Measurements from ENCODE around the gene SLC17A2. TPM values are rescaled to one million over a fixed set of nuclear protein-coding genes. Genes with fewer than 3 reads are reported as not detected.

The SLC17A2 gene
- total and polyA plus RNA-seq, 2 of the 8 experiments (the other 6 are each of a cell fraction or from before 2014, with no cell fraction given), result not detected

DNA sequence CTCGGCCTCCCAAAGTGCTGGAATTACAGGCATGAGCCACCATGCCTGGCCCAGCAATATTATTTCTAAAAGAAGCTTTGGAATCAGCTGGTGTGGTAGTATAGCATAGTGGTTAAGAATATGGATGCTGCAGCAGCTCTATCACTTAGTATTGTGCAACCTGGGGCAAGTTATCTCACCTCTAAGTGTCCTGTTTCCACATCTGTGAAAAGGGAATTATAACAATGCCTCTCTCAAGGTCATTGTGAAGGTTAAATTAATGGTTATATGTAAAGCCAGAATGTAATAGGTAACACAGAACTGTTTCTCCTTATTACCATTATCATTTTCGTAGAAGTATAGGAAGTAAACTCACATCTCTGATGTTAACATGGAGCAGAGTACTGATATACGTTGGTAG lies 14.2 kb downstream of the SLC17A2 start:
- Histone ChIP-seq H2BK15ac (ENCODE audit: low read length) (no peak overlapping the region), H3K18ac (ENCODE audit: extremely low read depth, low read length) (no peak overlapping the region), H3K23me2 (ENCODE audit: low read depth, low read length) (no peaks in the 10 kb centered on the region), H3K79me1 (ENCODE audit: low read depth, low read length) (no peaks in the 10 kb centered on the region), H3K27ac (ENCODE audit: low read depth, low read length) (no peak overlapping the region), H2AFZ (ENCODE audit: low read length) (no peak overlapping the region), H2AK5ac (ENCODE audit: low read depth, low read length) (no peak overlapping the region), H3K56ac (replicated peaks; ENCODE audit: insufficient read length, low read depth, low read length) (no peak overlapping the region), H2BK5ac (ENCODE audit: low read depth, low read length) (no peak overlapping the region), H3K9me3 (ENCODE audit: insufficient read depth in 2 of 2, low read depth in 1 of 2, low read length in 1 of 2) (no peaks in the 10 kb centered on the region), H3K4me3 (ENCODE audit: extremely low read depth in 1 of 4, insufficient read depth in 2 of 4, low read depth in 3 of 4, low read length in 4 of 4) (no peak overlapping the region), H3K14ac (ENCODE audit: insufficient read length) (no peak overlapping the region), H2BK120ac (replicated peaks; ENCODE audit: low read depth, low read length) (no peak overlapping the region), H4K20me1 (replicated peaks in 1 of 2; ENCODE audit: control insufficient read depth in 1 of 2, insufficient read depth in 2 of 2, low read length in 2 of 2) (no peaks in the 10 kb centered on the region), H2BK20ac (ENCODE audit: low read length) (no peak overlapping the region), H3K9ac (replicated peaks in 1 of 4; ENCODE audit: extremely low read depth in 1 of 4, low read depth in 3 of 4, low read length in 3 of 4) (no peak overlapping the region), H4K5ac (ENCODE audit: insufficient read length, low read depth, low read length) (no peak overlapping the region), H2BK12ac (ENCODE audit: low read depth, low read length) (no peak overlapping the region), H3K36me3 (ENCODE audit: control insufficient read depth in 2 of 4, insufficient read depth in 4 of 4, low read length in 3 of 4) (no peaks in the 10 kb centered on the region), H3K4me1 (replicated peaks in 1 of 4; ENCODE audit: control insufficient read depth in 3 of 4, insufficient read depth in 4 of 4, low read length in 3 of 4) (no peaks in the 10 kb centered on the region), H3K79me2 (ENCODE audit: control insufficient read depth in 1 of 2, insufficient read depth in 2 of 2, low read length in 2 of 2) (no peaks in the 10 kb centered on the region), H3K27me3 (replicated peaks in 1 of 4; ENCODE audit: control insufficient read depth in 3 of 4, extremely low read depth in 1 of 4, insufficient read depth in 3 of 4, low read length in 3 of 4) (no peaks in the 10 kb centered on the region), H4K8ac (ENCODE audit: extremely low read depth, insufficient read depth, low read length) (no peak overlapping the region), H4K91ac (replicated peaks; ENCODE audit: insufficient read length, low read length) (no peak overlapping the region), H3K23ac (ENCODE audit: insufficient read length) (no peak overlapping the region), H3K4me2 (ENCODE audit: insufficient read depth in 1 of 2, low read depth in 2 of 2, low read length in 2 of 2) (no peak overlapping the region), H3K4ac (replicated peaks; ENCODE audit: insufficient read length, low read depth, low read length) (no peak overlapping the region)
- WGBS, 2 experiments (ENCODE audit: extremely low coverage in 1 of 2, insufficient coverage in 1 of 2, insufficient read length in 1 of 2, insufficient replicate concordance in 2 of 2, low coverage in 1 of 2, low lambda C conversion rate in 2 of 2, missing lambda C conversion rate in 1 of 2), result 92% methylated on average over 3 of the region's 3 CpGs; no CpG with 5 or more reads in 1 of the 2 experiments
- DNase-seq (ENCODE audit: low read depth in 1 of 2, low spot score in 2 of 2) (no peak), FAIRE-seq (no peak)
- CTCF ChIA-PET (ENCODE audit: partially characterized antibody), result interaction anchor here (1.4 kb wide), 1 partner anchor 24 kb away, joined by 3 read pairs; no protein-coding TSS in a partner anchor
- POLR2A ChIA-PET (ENCODE audit: partially characterized antibody), result no interaction called here
- TF ChIP-seq, protein P1, sequence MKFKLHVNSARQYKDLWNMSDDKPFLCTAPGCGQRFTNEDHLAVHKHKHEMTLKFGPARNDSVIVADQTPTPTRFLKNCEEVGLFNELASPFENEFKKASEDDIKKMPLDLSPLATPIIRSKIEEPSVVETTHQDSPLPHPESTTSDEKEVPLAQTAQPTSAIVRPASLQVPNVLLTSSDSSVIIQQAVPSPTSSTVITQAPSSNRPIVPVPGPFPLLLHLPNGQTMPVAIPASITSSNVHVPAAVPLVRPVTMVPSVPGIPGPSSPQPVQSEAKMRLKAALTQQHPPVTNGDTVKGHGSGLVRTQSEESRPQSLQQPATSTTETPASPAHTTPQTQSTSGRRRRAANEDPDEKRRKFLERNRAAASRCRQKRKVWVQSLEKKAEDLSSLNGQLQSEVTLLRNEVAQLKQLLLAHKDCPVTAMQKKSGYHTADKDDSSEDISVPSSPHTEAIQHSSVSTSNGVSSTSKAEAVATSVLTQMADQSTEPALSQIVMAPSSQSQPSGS (IDR thresholded peaks at IDR 0.05; ENCODE audit: low read length), result no peak
- TF ChIP-seq TCF12 (IDR thresholded peaks at IDR 0.05; ENCODE audit: low read depth, low read length) (no peak), EZH2 (IDR thresholded peaks at IDR 0.05; ENCODE audit: low read depth, low read length, severe bottlenecking) (no peak), KDM5A (IDR thresholded peaks at IDR 0.05; ENCODE audit: low read length) (no peak), GTF2F1 (IDR thresholded peaks at IDR 0.05; ENCODE audit: borderline replicate concordance, low read depth, low read length) (no peak), BRCA1 (IDR thresholded peaks at IDR 0.05; ENCODE audit: low read depth, low read length) (no peak), SIX5 (IDR thresholded peaks at IDR 0.05; ENCODE audit: low read depth, low read length) (no peak), HDAC6 (IDR thresholded peaks at IDR 0.05; ENCODE audit: low read depth, low read length) (no peak), FOSL1 (IDR thresholded peaks at IDR 0.05; ENCODE audit: insufficient read depth, low read depth, low read length) (no peak), YY1 (IDR thresholded peaks at IDR 0.05; ENCODE audit: low read depth, low read length) (no peak), TEAD4 (IDR thresholded peaks at IDR 0.05; ENCODE audit: low read depth, low read length) (no peak), ZNF274 (IDR thresholded peaks at IDR 0.05; ENCODE audit: borderline replicate concordance, extremely low read depth, low read length) (no peak)
- TF ChIP-seq, protein P2, sequence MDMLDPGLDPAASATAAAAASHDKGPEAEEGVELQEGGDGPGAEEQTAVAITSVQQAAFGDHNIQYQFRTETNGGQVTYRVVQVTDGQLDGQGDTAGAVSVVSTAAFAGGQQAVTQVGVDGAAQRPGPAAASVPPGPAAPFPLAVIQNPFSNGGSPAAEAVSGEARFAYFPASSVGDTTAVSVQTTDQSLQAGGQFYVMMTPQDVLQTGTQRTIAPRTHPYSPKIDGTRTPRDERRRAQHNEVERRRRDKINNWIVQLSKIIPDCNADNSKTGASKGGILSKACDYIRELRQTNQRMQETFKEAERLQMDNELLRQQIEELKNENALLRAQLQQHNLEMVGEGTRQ (IDR thresholded peaks at IDR 0.05; ENCODE audit: low read length), result no peak

All from H1 (cell line).